Progenitor cell of endocrine pancreas (in vitro differentiated cells): ENCODE results near the gene TXK. TPM values are rescaled to one million over a fixed set of nuclear protein-coding genes. Genes with fewer than 3 reads are reported as not detected.

ENCODE experiments used
- DNase-seq: peaks from one replicate; pipeline ENCODE4 v3.0.0; 2021; ENCODE audit warnings: low spot score; ENCODE audit not compliant: unreplicated experiment
- H3K27ac Mint-ChIP-seq: 2 replicates; pipeline ENCODE4 v1.8.0; 2021; ENCODE audit warnings: mild to moderate bottlenecking, moderate library complexity, mixed read lengths
- H3K27me3 Mint-ChIP-seq: 2 replicates; pipeline ENCODE4 v1.8.0; 2021; ENCODE audit warnings: mixed read lengths
- H3K36me3 Mint-ChIP-seq: 2 replicates; pipeline ENCODE4 v1.8.0; 2022; ENCODE audit warnings: mixed read lengths; ENCODE audit not compliant: insufficient read depth
- H3K4me1 Mint-ChIP-seq: 2 replicates; pipeline ENCODE4 v1.8.0; 2021; ENCODE audit warnings: low read depth, mixed read lengths
- H3K4me3 Mint-ChIP-seq: 2 replicates; pipeline ENCODE4 v1.8.0; 2021; ENCODE audit warnings: low read depth, mild to moderate bottlenecking, moderate library complexity, mixed read lengths
- H3K9me3 Mint-ChIP-seq: 2 replicates; pipeline ENCODE4 v1.8.0; 2021; ENCODE audit warnings: low read depth, mixed read lengths
- CTCF ChIP-seq: fragments of 200-600 bp; sonication (generic); IDR thresholded peaks from one replicate; pipeline ENCODE4 v1.5.0; 2021; ENCODE audit warnings: antibody characterized with exemption, mild to moderate bottlenecking; ENCODE audit not compliant: unreplicated experiment
- total RNA-seq: library from RNA; stranded (reverse); gene quantifications from 2 replicates; pipeline ENCODE4 v1.2.1, GENCODE V29; 2021

The TXK gene
- total RNA-seq, 1 donor from 2014 or later: 1.3 TPM

GRCh38 chr4:48037117-48037462, 97.0 kb downstream of the TXK start:
- Mint-ChIP-seq H3K27ac (no peak overlapping the region), H3K27me3 (no peaks in the 10 kb centered on the region), H3K36me3 (peaks cover 25% of the 10 kb centered on the region), H3K9me3 (no peaks in the 10 kb centered on the region), H3K4me1 (peaks cover 30% of the 10 kb centered on the region), H3K4me3 (no peak overlapping the region)
- no peak for DNase-seq
- no peak for TF ChIP-seq CTCF

- no peak overlapping the region for H3K27ac Mint-ChIP-seq
- peaks cover 28% of the 10 kb centered on the region for H3K36me3 Mint-ChIP-seq
- no peaks in the 10 kb centered on the region for H3K9me3 Mint-ChIP-seq
- no peak for DNase-seq
- no peak for TF ChIP-seq CTCF
- H3K4me1 Mint-ChIP-seq: peaks cover 29% of the 10 kb centered on the region
- H3K27me3 Mint-ChIP-seq: no peaks in the 10 kb centered on the region
- no peak overlapping the region for H3K4me3 Mint-ChIP-seq
Observed at GRCh38 chr4:48035952-48036351, 98.1 kb downstream of the TXK start.

- H3K27me3 Mint-ChIP-seq: no peaks in the 10 kb centered on the region
- DNase-seq: no peak
- TF ChIP-seq CTCF: peak; percentile 66
Observed at GRCh38 chr4:48033825-48034413, 100.1 kb downstream of the TXK start.

GRCh38 chr4:48033412-48033811, 100.6 kb downstream of the TXK start:
- Mint-ChIP-seq H3K9me3 (no peaks in the 10 kb centered on the region), H3K4me3 (no peak overlapping the region), H3K27me3 (no peaks in the 10 kb centered on the region), H3K27ac (peak overlapping the region; percentile 54), H3K4me1 (peaks cover 28% of the 10 kb centered on the region), H3K36me3 (peaks cover 35% of the 10 kb centered on the region)
- no peak for DNase-seq
- no peak for TF ChIP-seq CTCF

More at GRCh38 chr4:48033825-48034413, 100.1 kb downstream of the TXK start:
- H3K27ac Mint-ChIP-seq: peak overlapping the region; percentile 54
- no peaks in the 10 kb centered on the region for H3K9me3 Mint-ChIP-seq
- H3K4me3 Mint-ChIP-seq: no peak overlapping the region
- peaks cover 33% of the 10 kb centered on the region for H3K36me3 Mint-ChIP-seq
- peaks cover 30% of the 10 kb centered on the region for H3K4me1 Mint-ChIP-seq

- no peaks in the 10 kb centered on the region for H3K9me3 Mint-ChIP-seq
- DNase-seq: no peak
- no peak overlapping the region for H3K4me3 Mint-ChIP-seq
- peaks cover 41% of the 10 kb centered on the region for H3K36me3 Mint-ChIP-seq
- no peaks in the 10 kb centered on the region for H3K27me3 Mint-ChIP-seq
- H3K27ac Mint-ChIP-seq: peak overlapping the region; percentile 54
- H3K4me1 Mint-ChIP-seq: peaks cover 26% of the 10 kb centered on the region
- TF ChIP-seq CTCF: no peak
Observed at GRCh38 chr4:48032721-48033120, 101.3 kb downstream of the TXK start.
